Muscle of arm (tissue), 14 donors: Measurements from ENCODE around the gene COX5A. TPM values are rescaled to one million over a fixed set of nuclear protein-coding genes. Genes with fewer than 3 reads are reported as not detected.
A peak's percentile ranks its signal among the peaks of the same experiment; 100 is the strongest.

Experiments used
- DNase-seq: peaks from one replicate; pipeline ENCODE4 v3.0.0-alpha.2; 2013
- long read RNA-seq, 11 donors: transcript quantifications; one replicate each; lab custom pipeline, GENCODE V29; 2026
- polyA plus RNA-seq, 12 donors: library from polyadenylated mRNA; unstranded; fragments of 120-200 nt; gene quantifications; one replicate each; pipeline ENCODE4 v1.2.1, GENCODE V29; 2013; ENCODE audit not compliant: insufficient read length in 12 of 12

The COX5A gene
- 100 to 1,000 TPM in 11 of 12 donors, not detected in 1; 131 to 285 (median 234) TPM for polyA plus RNA-seq
- long read RNA-seq, donor 1, transcript COX5A-201 (5 exons, 1,268 nt), result major isoform, 203 of 346 reads
- long read RNA-seq, donor 1, transcript COX5A-204 (4 exons, 579 nt), result minor isoform, 6 of 346 reads
- long read RNA-seq, donor 1, partial matches to known transcripts, result 117 of 346 reads
- long read RNA-seq, donor 1, other reads (novel, unspliced or antisense), result 14 of 346 reads
- long read RNA-seq, donor 2, transcript COX5A-204 (4 exons, 579 nt), result minor isoform, 7 of 315 reads
- long read RNA-seq, donor 2, transcript COX5A-201 (5 exons, 1,268 nt), result major isoform, 172 of 315 reads
- long read RNA-seq, donor 2, partial matches to known transcripts, result 128 of 315 reads
- long read RNA-seq, donor 2, other reads (novel, unspliced or antisense), result 5 of 315 reads
- long read RNA-seq, donor 3, transcript COX5A-201 (5 exons, 1,268 nt), result major isoform, 106 of 153 reads
- long read RNA-seq, donor 3, partial matches to known transcripts, result 42 of 153 reads
- long read RNA-seq, donor 3, other reads (novel, unspliced or antisense), result 0 of 153 reads
- long read RNA-seq, donor 4, transcript COX5A-201 (5 exons, 1,268 nt), result major isoform, 67 of 109 reads
- long read RNA-seq, donor 4, partial matches to known transcripts, result 38 of 109 reads
- long read RNA-seq, donor 4, other reads (novel, unspliced or antisense), result 0 of 109 reads
- long read RNA-seq, donor 5, transcript COX5A-201 (5 exons, 1,268 nt), result major isoform, 208 of 266 reads
- long read RNA-seq, donor 5, transcript COX5A-204 (4 exons, 579 nt), result minor isoform, 5 of 266 reads
- long read RNA-seq, donor 5, partial matches to known transcripts, result 33 of 266 reads
- long read RNA-seq, donor 5, other reads (novel, unspliced or antisense), result 17 of 266 reads
- long read RNA-seq, donor 6, transcript COX5A-201 (5 exons, 1,268 nt), result major isoform, 96 of 145 reads
- long read RNA-seq, donor 6, partial matches to known transcripts, result 46 of 145 reads
- long read RNA-seq, donor 6, other reads (novel, unspliced or antisense), result 0 of 145 reads
- long read RNA-seq, donor 7, transcript COX5A-201 (5 exons, 1,268 nt), result major isoform, 79 of 118 reads
- long read RNA-seq, donor 7, partial matches to known transcripts, result 35 of 118 reads
- long read RNA-seq, donor 7, other reads (novel, unspliced or antisense), result 0 of 118 reads
- long read RNA-seq, donor 8, transcript COX5A-201 (5 exons, 1,268 nt), result major isoform, 193 of 269 reads
- long read RNA-seq, donor 8, transcript COX5A-204 (4 exons, 579 nt), result minor isoform, 7 of 269 reads
- long read RNA-seq, donor 8, partial matches to known transcripts, result 54 of 269 reads
- long read RNA-seq, donor 8, other reads (novel, unspliced or antisense), result 7 of 269 reads
- long read RNA-seq, donor 9, transcript COX5A-201 (5 exons, 1,268 nt), result major isoform, 83 of 124 reads
- long read RNA-seq, donor 9, partial matches to known transcripts, result 37 of 124 reads
- long read RNA-seq, donor 9, other reads (novel, unspliced or antisense), result 0 of 124 reads
- long read RNA-seq, donor 10, transcript COX5A-203 (4 exons, 568 nt), result minor isoform, 5 of 225 reads
- long read RNA-seq, donor 10, transcript COX5A-201 (5 exons, 1,268 nt), result major isoform, 166 of 225 reads
- long read RNA-seq, donor 10, partial matches to known transcripts, result 45 of 225 reads
- long read RNA-seq, donor 10, other reads (novel, unspliced or antisense), result 6 of 225 reads
- long read RNA-seq, donor 11, transcript COX5A-201 (5 exons, 1,268 nt), result major isoform, 159 of 235 reads
- long read RNA-seq, donor 11, partial matches to known transcripts, result 64 of 235 reads
- long read RNA-seq, donor 11, other reads (novel, unspliced or antisense), result 7 of 235 reads

DNA sequence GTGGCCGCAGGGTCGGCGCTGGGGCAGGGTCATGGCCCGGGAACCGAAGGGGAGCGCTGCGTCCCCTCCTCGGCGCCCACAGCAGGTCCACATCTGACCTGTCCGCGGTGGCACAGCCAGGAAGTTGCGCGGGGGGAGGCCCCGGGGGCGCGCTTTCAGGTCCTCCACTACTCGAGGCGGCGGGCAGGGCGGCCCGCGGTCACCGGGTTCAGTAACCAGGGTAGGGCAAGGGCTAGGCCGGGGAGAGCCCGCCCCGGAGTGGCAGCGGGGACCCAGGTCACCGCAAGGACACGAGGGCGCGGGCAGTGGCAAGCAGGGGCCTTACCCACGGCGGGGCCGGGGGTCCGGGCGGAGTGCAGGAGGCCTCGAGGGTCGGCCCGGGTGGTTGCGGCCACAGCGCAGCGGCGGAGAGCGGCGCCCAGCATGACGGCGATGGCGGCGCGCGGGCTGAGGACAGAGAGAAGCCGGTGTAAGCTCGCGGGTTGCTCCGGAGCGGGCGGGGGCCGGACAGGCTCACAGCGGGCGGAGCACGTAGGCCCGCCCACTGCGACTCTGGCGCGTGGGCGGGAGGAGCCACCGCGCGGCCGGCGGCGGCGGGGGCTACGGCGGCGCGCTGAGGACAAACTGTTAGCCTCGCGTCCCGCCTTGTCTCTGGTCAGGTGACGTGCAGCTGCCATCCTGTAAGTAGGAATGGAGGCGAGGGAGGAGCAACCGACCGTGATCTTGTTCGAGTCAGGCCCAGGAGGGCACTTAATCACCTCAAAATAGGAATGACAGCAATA is at the start of gene COX5A:
Gene COX5A, minus strand, starts transcription at position 484 of the 782 bp plus-strand sequence. Its CDS starts 59 bp downstream, at position 425.
- DNase-seq, result peak; percentile 93

GRCh38 chr15:74983725-74984231 is 45.9 kb upstream of the COX5A start:
- DNase-seq, result no peak

GRCh38 chr15:74982183-74982582 is 44.3 kb upstream of the COX5A start:
- no peak for DNase-seq

- no peak for DNase-seq
Observed at GRCh38 chr15:74978503-74978902, 40.6 kb upstream of the COX5A start.

GRCh38 chr15:74978077-74978476 is 40.2 kb upstream of the COX5A start:
- no peak for DNase-seq

GRCh38 chr15:74977599-74977998 is 39.7 kb upstream of the COX5A start:
- no peak for DNase-seq

DNA sequence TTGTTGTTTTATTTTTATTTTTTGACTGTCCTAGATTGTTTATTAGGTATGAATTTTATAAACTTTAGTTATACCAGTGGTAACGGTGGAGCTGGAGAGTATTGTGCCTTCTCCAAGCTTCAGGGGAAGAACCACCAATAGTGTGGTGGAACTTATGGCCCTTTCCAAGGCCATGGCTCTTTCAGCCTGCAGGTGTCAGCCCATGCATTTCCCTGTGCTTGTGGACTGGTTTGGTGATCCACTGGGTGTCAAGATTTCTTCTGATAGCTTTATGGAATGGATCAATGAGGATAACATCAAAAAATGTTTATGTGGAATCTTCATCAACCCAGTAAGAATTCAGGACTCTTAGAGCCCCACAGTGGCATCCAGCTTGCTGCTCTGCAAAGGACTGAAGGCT is 38.3 kb upstream of the COX5A start:
- no peak for DNase-seq

- no peak for DNase-seq
Observed at GRCh38 chr15:74967670-74968069, 29.8 kb upstream of the COX5A start.

DNA sequence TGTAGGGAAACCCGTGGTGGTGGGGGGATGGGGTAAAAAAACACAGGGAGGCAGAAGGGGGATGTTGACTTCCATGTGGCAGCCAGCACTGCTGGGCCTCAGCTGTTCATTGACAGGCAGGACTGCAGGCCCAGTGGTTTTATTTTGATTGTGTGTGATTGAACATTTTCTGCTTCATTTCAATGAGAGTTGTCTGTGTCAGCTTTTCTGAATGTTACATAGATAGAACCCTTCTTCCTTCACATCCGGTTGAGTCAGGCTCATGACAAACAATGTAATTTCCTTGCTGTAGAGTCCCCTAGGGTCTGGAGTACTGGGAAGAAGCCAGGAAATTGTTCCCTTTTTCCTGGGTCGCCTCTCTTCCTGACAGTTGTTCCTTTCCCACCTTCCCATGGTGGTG is 26.9 kb upstream of the COX5A start:
- no peak for DNase-seq

DNA sequence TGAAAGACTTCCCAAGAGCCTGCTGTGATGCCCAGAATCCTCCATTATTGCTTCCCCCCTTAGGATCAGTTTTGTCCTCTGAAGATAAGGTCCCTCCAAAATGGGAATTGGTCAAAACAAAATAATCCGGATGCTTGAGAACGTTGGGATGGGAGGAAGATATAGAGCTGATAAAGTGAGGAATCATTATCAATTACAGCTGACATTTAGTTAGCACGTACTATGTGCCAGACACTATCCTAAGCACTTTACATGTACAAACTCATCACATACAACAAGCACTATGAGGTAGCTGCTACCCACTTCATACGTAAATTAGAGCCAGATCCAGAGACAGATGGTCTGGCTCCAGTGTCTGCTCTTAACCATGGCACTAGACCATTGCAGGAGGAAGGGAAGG is 25.3 kb upstream of the COX5A start:
- DNase-seq, result no peak

GRCh38 chr15:74962671-74963070 is 24.8 kb upstream of the COX5A start:
- DNase-seq, result no peak

GRCh38 chr15:74962219-74962618 is 24.3 kb upstream of the COX5A start:
- DNase-seq, result no peak

DNA sequence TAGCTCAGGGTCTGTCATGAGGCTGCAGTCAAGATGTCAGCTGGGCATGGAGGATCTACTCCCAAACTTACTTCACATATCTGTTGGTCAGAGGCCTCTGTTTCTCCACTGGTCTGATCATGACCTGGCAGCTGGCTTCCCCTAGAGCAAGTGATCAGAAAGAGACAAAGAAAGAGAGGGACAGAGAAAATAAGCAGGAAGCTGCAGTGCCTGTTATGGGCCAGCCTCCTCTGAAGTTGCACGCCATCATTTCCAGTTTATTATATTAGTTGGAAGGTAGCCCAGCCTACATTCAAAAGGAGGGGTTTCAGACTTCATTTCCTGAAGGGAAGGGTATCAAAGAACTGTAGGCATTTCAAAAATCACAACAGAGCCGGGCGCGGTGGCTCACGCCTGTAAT is 23.7 kb upstream of the COX5A start:
- no peak for DNase-seq

DNA sequence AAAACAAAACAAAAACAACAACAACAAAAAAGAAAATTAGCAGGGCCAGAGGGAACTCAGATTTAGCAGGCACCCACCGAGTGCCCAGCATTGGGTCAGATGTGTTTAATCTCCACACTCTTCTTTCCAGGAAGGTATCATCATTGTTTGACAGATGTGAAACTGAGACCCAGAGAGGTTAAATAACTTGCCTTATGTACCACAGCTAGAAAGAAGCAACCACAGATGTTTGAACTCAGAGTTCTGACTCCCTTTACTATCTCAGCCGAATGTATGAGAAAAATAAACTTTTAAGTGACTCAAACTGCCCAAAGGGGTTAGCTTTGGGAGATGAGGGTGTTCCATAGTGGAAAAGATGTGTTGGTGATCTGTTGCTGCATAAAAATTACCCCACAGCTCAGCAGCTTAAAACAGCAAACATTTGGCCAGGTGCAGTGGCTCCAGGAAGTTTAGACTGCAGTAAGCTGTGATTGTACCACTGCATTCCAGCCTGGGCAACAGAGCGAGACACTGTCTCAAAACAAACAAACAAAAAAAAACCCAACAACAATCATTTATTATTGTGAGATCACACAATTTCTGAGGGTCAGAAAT is 23.2 kb upstream of the COX5A start:
- no peak for DNase-seq

DNA sequence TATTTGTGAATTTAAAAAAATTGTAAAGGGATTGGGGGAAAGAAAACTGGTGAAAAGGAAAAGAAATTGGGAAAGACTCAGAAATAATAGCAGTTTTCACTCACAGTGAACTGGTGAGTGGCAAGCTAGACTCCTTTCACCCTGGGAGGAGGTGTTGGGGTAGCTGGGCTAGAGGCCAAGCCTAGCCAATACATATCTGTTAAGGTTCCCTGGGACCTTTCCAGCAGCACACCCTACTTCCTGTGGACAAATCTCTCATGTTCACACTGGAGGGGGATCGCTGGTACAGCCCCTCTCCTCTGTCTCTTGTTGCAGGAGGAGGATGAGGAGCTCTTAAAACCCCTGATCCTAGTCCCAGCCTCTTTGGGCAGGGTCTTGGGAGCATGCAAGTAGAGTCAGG is 22.4 kb upstream of the COX5A start:
- no peak for DNase-seq

DNA sequence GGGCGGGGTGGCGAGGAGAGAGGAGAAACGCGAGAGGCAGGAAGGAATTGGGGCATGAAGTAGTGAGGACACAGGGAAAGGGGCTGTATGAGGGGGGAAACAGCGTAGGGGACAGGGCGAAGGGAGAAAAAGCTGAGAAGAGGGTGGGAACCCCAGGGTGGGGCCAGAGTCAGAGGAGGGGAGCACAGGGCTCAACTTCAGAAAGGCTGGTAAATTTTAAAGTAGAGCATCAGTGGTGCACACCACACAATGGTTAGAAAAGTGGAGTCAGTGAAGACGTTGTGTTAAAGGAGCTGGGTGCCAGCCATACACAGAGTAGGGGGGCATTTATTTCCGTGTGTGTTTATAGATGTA is 21.7 kb upstream of the COX5A start:
- DNase-seq, result no peak

- no peak for DNase-seq
Observed at GRCh38 chr15:74958908-74959585, 21.2 kb upstream of the COX5A start.

GRCh38 chr15:74958320-74958907 is 20.5 kb upstream of the COX5A start:
- no peak for DNase-seq
